ENCODE measurements around the gene OR14A16. TPM values are rescaled to one million over a fixed set of nuclear protein-coding genes. Genes with fewer than 3 reads are reported as not detected.

OR14A16 gene
- total and polyA plus RNA-seq, 4 donors: not detected

DNA sequence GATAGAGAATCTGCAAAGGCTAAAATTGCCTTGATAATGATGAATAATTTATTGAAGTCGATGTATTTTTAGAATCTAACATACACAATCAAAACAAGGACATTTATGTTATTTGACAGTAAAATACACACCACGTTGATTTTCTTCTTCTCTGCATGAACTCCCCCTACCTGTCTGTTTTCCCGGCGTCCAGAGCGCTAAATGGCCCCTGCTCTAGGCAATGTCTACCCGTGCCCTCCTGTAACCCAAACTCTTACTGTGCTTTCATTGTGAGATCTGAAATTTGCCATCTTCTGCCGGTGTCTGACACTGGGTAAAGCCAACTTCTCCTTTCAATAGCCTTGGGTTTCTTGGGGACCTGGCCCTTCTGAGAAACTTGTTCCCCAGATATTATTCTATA, 24.4 kb upstream of the OR14A16 start:
- Histone ChIP-seq H3K36me3 (ENCODE audit: control insufficient read depth in 4 of 4, insufficient read depth in 3 of 4, low read depth in 1 of 4, low read length in 3 of 4) (no peaks in the 10 kb centered on the region), H3K27me3 (ENCODE audit: control insufficient read depth in 4 of 4, insufficient read depth in 4 of 4, low read length in 3 of 4) (no peaks in the 10 kb centered on the region), H3K27ac (ENCODE audit: low read depth in 1 of 2, low read length in 2 of 2) (no peak overlapping the region), H3K4me3 (ENCODE audit: low read depth in 1 of 3, low read length in 3 of 3) (no peak overlapping the region), H3K9ac (ENCODE audit: low read depth in 1 of 2, low read length in 2 of 2) (no peak overlapping the region), H3K9me3 (ENCODE audit: control insufficient read depth in 4 of 4, low read length in 3 of 4) (no peaks in the 10 kb centered on the region), H3K4me1 (ENCODE audit: control insufficient read depth in 4 of 4, insufficient read depth in 4 of 4, low read length in 3 of 4) (no peaks in the 10 kb centered on the region)
- 81% methylated on average over 7 of the region's 7 CpGs for WGBS
- DNase-seq (ENCODE audit: low spot score): no peak
- TF ChIP-seq HNF4G (IDR thresholded peaks at IDR 0.05): no peak

DNA sequence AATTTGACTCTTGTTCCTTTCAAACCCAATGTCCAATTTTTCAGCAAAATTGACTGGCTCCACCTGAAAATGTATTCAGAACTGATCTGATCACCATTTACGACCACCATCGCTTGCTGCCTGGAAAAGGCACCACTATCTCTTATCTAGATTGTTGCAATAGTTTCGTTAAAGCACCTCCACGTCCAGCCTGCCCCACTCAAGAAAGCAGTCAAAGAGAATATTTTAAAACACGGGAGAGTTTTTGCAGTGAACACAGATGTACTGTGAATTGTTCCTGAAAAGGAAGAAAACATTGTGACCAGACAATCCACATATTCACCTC, 21.7 kb upstream of the OR14A16 start:
- WGBS: 58% methylated on average over 5 of the region's 5 CpGs
- no peaks in the 10 kb centered on the region for H3K36me3 ChIP-seq (ENCODE audit: control insufficient read depth in 4 of 4, insufficient read depth in 3 of 4, low read depth in 1 of 4, low read length in 3 of 4)
- no peaks in the 10 kb centered on the region for H3K9me3 ChIP-seq (ENCODE audit: control insufficient read depth in 4 of 4, low read length in 3 of 4)
- DNase-seq (ENCODE audit: low spot score): no peak
- H3K27ac ChIP-seq (ENCODE audit: low read depth in 1 of 2, low read length in 2 of 2): no peak overlapping the region
- H3K9ac ChIP-seq (ENCODE audit: low read depth in 1 of 2, low read length in 2 of 2): no peak overlapping the region
- H3K27me3 ChIP-seq (ENCODE audit: control insufficient read depth in 4 of 4, insufficient read depth in 4 of 4, low read length in 3 of 4): no peaks in the 10 kb centered on the region
- H3K4me3 ChIP-seq (ENCODE audit: low read depth in 1 of 3, low read length in 3 of 3): no peak overlapping the region
- TF ChIP-seq SP1 (IDR thresholded peaks at IDR 0.05) (no peak), RXRA (IDR thresholded peaks at IDR 0.05) (no peak), YY1 (IDR thresholded peaks at IDR 0.05) (no peak), TAF1 (conservative IDR thresholded peaks at IDR 0.05) (no peak), RAD21 (IDR thresholded peaks at IDR 0.05) (no peak), HNF4A (conservative IDR thresholded peaks at IDR 0.05) (no peak), EGR1 (IDR thresholded peaks at IDR 0.05; ENCODE audit: low read depth in 2 of 2) (no peak), NR2F2 (IDR thresholded peaks at IDR 0.05) (no peak), FOXA2 (IDR thresholded peaks at IDR 0.05) (no peak), FOXA1 (IDR thresholded peaks at IDR 0.05) (no peak), HNF4G (IDR thresholded peaks at IDR 0.05) (no peak), JUND (IDR thresholded peaks at IDR 0.05) (no peak), GABPA (IDR thresholded peaks at IDR 0.05 in 1 of 2, conservative IDR thresholded peaks at IDR 0.05 in 1 of 2) (no peak)
- TF ChIP-seq, protein P1, sequence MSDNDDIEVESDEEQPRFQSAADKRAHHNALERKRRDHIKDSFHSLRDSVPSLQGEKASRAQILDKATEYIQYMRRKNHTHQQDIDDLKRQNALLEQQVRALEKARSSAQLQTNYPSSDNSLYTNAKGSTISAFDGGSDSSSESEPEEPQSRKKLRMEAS (IDR thresholded peaks at IDR 0.05): no peak
- TF ChIP-seq, protein P2, sequence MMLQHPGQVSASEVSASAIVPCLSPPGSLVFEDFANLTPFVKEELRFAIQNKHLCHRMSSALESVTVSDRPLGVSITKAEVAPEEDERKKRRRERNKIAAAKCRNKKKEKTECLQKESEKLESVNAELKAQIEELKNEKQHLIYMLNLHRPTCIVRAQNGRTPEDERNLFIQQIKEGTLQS (IDR thresholded peaks at IDR 0.05): no peak
- TF ChIP-seq, protein P3, sequence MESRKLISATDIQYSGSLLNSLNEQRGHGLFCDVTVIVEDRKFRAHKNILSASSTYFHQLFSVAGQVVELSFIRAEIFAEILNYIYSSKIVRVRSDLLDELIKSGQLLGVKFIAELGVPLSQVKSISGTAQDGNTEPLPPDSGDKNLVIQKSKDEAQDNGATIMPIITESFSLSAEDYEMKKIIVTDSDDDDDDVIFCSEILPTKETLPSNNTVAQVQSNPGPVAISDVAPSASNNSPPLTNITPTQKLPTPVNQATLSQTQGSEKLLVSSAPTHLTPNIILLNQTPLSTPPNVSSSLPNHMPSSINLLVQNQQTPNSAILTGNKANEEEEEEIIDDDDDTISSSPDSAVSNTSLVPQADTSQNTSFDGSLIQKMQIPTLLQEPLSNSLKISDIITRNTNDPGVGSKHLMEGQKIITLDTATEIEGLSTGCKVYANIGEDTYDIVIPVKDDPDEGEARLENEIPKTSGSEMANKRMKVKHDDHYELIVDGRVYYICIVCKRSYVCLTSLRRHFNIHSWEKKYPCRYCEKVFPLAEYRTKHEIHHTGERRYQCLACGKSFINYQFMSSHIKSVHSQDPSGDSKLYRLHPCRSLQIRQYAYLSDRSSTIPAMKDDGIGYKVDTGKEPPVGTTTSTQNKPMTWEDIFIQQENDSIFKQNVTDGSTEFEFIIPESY (IDR thresholded peaks at IDR 0.05): no peak
- TF ChIP-seq, protein P4, sequence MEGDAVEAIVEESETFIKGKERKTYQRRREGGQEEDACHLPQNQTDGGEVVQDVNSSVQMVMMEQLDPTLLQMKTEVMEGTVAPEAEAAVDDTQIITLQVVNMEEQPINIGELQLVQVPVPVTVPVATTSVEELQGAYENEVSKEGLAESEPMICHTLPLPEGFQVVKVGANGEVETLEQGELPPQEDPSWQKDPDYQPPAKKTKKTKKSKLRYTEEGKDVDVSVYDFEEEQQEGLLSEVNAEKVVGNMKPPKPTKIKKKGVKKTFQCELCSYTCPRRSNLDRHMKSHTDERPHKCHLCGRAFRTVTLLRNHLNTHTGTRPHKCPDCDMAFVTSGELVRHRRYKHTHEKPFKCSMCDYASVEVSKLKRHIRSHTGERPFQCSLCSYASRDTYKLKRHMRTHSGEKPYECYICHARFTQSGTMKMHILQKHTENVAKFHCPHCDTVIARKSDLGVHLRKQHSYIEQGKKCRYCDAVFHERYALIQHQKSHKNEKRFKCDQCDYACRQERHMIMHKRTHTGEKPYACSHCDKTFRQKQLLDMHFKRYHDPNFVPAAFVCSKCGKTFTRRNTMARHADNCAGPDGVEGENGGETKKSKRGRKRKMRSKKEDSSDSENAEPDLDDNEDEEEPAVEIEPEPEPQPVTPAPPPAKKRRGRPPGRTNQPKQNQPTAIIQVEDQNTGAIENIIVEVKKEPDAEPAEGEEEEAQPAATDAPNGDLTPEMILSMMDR (IDR thresholded peaks at IDR 0.05; ENCODE audit: low read depth, low read length, missing input control): no peak
- H3K4me1 ChIP-seq (ENCODE audit: control insufficient read depth in 4 of 4, insufficient read depth in 4 of 4, low read length in 3 of 4): no peaks in the 10 kb centered on the region

All from liver (tissue), 9 donors.